T follicular helper cell (primary cell): ENCODE measurements around the gene MORN1.
"Not testable (repeated sequence)": the region's sequence is repeated elsewhere in the genome, so short reads cannot be mapped to it uniquely, and the experiment has no call there.

ENCODE experiments used
- DNase-seq: peaks from one replicate; pipeline ENCODE4 v3.0.0-alpha.2; 2020; ENCODE audit warnings: low read depth
- total RNA-seq, 2 experiments: gene quantifications; one replicate each; lab custom pipeline; 2026; lab: John Stamatoyannopoulos, UW

The MORN1 gene
- total RNA-seq: 5.0 to 8.8 reads per million in 2 experiments

GRCh38 chr1:2391041-2391930 lies at the start of gene MORN1, which contains the start of gene RER1:
Gene MORN1, minus strand, starts transcription at chr1:2391554. Its CDS starts 21 bp downstream, at chr1:2391533.
Gene RER1, plus strand, starts transcription at chr1:2391841. Its CDS starts 3,950 bp downstream, at chr1:2395791.
- DNase-seq: peak; percentile 98

- DNase-seq: not testable (repeated sequence)
Observed at GRCh38 chr1:2440346-2440745, 49.0 kb upstream of the MORN1 start.

- no peak for DNase-seq
Observed at GRCh38 chr1:2439369-2439768, 48.0 kb upstream of the MORN1 start.

GRCh38 chr1:2438641-2439040 lies 47.3 kb upstream of the MORN1 start:
- no peak for DNase-seq

GRCh38 chr1:2438038-2438437 lies 46.7 kb upstream of the MORN1 start:
- no peak for DNase-seq

GRCh38 chr1:2437617-2438016 lies 46.3 kb upstream of the MORN1 start:
- no peak for DNase-seq

- DNase-seq: no peak
Observed at GRCh38 chr1:2436876-2437275, 45.5 kb upstream of the MORN1 start.

GRCh38 chr1:2435746-2436355 lies 44.5 kb upstream of the MORN1 start:
- no peak for DNase-seq

GRCh38 chr1:2435091-2435490 lies 43.7 kb upstream of the MORN1 start:
- no peak for DNase-seq

- no peak for DNase-seq
Observed at GRCh38 chr1:2433936-2434655, 42.7 kb upstream of the MORN1 start.

GRCh38 chr1:2433196-2433595 lies 41.8 kb upstream of the MORN1 start:
- DNase-seq: no peak

GRCh38 chr1:2432441-2432844 lies 41.1 kb upstream of the MORN1 start:
- no peak for DNase-seq

GRCh38 chr1:2431518-2431917 lies 40.2 kb upstream of the MORN1 start:
- no peak for DNase-seq

GRCh38 chr1:2431103-2431502 lies 39.7 kb upstream of the MORN1 start:
- no peak for DNase-seq

GRCh38 chr1:2430592-2430973 lies 39.2 kb upstream of the MORN1 start:
- no peak for DNase-seq

GRCh38 chr1:2429780-2430591 lies 38.6 kb upstream of the MORN1 start:
- DNase-seq: no peak

- no peak for DNase-seq
Observed at GRCh38 chr1:2428490-2428889, 37.1 kb upstream of the MORN1 start.

GRCh38 chr1:2427976-2428375 lies 36.6 kb upstream of the MORN1 start:
- no peak for DNase-seq

- DNase-seq: no peak
Observed at GRCh38 chr1:2427051-2427450, 35.7 kb upstream of the MORN1 start.

- no peak for DNase-seq
Observed at GRCh38 chr1:2426540-2426939, 35.2 kb upstream of the MORN1 start.

GRCh38 chr1:2425892-2426291 lies 34.5 kb upstream of the MORN1 start:
- DNase-seq: no peak

- DNase-seq: no peak
Observed at GRCh38 chr1:2422523-2422922, 31.2 kb upstream of the MORN1 start.
